ENCODE data around the gene MFN2.
"Not testable (repeated sequence)": the region's sequence is repeated elsewhere in the genome, so short reads cannot be mapped to it uniquely, and the experiment has no call there.

Gene MFN2

DNA sequence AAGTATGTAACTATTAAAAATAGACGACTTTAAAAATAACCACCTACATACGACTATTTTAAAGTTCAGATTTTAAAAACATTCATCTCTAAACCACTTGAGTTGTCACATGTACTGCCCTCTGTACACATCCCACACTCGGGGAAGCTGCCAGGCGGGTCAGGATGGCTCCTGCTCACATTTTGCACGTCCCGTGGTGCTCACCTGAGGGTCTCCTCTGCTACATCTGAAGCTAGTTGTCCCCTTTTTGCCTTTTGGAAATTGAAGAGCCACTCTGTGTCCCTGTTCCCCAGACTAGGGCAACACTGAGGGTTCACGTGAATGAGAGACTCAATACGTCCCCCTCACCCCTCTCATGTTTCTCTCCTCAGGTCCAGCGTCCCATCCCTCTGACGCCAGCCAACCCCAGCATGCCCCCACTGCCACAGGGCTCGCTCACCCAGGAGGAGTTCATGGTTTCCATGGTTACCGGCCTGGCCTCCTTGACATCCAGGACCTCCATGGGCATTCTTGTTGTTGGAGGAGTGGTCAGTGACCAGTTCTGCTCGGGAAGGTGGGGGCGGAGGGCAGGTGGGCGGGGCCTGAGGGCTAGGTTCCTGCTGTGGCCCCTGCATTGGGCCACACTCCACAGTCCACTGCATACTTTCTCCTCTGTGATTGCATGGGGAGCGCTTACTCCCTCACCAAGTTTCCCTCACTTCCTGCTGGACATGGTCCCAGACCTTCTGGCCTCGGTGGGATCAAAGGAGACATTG lies 26.1 kb downstream of the MFN2 start:
- TF ChIP-seq, protein P1, sequence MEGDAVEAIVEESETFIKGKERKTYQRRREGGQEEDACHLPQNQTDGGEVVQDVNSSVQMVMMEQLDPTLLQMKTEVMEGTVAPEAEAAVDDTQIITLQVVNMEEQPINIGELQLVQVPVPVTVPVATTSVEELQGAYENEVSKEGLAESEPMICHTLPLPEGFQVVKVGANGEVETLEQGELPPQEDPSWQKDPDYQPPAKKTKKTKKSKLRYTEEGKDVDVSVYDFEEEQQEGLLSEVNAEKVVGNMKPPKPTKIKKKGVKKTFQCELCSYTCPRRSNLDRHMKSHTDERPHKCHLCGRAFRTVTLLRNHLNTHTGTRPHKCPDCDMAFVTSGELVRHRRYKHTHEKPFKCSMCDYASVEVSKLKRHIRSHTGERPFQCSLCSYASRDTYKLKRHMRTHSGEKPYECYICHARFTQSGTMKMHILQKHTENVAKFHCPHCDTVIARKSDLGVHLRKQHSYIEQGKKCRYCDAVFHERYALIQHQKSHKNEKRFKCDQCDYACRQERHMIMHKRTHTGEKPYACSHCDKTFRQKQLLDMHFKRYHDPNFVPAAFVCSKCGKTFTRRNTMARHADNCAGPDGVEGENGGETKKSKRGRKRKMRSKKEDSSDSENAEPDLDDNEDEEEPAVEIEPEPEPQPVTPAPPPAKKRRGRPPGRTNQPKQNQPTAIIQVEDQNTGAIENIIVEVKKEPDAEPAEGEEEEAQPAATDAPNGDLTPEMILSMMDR (IDR thresholded peaks at IDR 0.05; ENCODE audit: borderline replicate concordance, insufficient read depth, low read depth, low read length), result no peak
- H3K4me3 ChIP-seq (ENCODE audit: low read depth, low read length), result no peak overlapping the region

DNA sequence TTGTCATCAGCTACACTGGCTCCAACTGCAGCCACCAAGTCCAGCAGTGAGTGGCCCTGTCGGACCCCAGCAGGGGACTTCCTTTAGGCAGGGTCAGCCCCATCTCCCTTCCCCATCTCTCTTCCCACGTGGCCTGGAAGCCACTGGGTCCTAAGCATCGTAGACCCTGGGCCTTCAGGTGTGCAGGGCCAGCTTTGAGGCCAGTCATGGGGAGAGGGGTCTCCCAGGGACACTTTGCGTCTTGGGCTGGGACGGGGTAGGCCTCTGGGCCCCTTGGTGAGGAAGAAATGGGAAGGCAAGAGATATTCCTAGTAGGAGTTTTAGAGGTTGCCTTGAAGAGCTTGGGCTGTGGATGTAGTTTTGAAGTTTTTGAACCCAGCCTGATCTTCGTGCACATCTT lies 27.0 kb downstream of the MFN2 start:
- no peak overlapping the region for H3K4me3 ChIP-seq (ENCODE audit: low read depth, low read length)
- TF ChIP-seq, protein P1 (IDR thresholded peaks at IDR 0.05; ENCODE audit: borderline replicate concordance, insufficient read depth, low read depth, low read length), result no peak

DNA sequence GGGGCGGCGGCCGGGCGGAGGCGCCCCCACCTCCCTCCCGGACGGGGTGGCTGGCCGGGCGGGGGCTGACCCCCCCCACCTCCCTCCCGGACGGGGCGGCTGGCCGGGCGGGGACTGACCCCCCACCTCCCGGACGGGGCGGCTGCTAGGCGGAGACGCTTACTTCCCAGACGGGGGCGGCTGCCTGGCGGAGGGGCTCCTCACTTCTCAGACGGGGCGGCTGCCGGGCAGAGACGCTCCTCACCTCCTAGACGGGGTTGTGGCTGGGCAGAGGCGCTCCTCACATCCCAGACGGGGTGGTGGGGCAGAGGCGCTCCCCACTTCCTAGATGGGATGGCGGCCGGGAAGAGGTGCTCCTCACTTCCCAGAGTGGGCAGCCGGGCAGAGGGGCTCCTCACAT lies 28.1 kb downstream of the MFN2 start:
- H3K4me3 ChIP-seq (ENCODE audit: low read depth, low read length), result not testable (repeated sequence)

DNA sequence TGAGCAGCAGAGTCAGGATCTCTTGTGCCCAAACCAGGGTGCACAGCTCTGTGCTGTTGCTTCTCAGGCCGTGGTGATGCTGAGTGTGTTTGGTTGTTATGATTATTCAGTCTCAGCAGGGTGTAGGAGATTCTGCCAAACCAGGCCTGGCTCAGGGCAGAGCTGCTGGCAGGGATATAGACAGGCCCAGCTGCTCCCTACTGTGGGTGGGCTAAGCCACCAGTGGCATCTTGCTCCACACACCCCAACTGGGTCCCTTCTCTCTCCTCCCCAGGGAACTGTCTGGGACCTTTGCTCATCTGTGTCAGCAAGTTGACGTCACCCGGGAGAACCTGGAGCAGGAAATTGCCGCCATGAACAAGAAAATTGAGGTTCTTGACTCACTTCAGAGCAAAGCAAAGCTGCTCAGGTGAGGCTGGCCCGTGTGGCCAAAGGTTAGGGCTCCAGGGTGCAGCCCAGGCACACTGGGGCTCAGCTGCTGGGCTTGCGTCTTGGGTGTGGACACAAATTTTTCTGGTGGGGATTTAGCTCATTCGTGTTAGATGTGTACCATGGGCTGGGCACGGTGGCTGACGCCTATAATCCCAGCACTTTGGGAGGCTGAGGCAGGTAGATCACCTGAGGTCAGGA lies 29.2 kb downstream of the MFN2 start:
- TF ChIP-seq, protein P1 (IDR thresholded peaks at IDR 0.05; ENCODE audit: borderline replicate concordance, insufficient read depth, low read depth, low read length), result no peak
- H3K4me3 ChIP-seq (ENCODE audit: low read depth, low read length), result no peak overlapping the region

DNA sequence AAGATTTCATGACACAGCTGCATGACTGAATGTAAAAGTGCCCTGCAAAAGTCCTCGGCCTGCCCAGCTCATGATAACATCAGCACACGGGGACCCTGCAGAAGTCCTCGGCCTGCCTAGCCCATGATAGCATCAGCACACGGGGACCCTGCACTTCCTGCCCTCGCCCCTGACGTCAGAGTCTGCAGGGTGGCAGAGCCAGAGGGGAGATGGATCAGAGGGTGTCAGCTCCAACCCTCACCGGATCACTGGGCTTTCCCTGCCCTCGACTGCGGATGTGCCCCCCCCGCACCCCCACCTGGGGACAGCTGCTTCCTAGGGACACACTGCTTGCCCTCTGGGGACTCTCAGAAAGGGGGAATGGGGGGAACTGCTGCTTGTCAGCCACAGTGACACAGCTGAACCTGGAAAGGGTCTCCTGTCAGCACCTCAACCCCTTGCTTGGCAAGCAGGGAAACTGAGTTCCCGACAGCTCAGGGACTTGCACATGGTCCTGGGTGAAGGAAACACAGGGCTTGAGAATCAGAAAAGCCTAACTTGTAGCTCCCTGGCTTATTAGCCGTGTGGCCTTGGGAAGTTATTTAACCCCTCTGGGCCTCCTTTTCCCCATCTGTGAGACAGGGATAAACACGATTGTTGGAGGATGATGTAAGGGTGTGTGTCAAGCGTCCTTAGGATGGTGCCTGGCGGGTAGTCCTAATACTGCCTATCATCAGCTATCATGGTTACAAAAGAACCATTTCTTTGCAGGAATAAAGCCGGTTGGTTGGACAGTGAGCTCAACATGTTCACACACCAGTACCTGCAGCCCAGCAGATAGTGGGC lies 30.7 kb downstream of the MFN2 start:
- H3K4me3 ChIP-seq (ENCODE audit: low read depth, low read length), result no peak overlapping the region
- TF ChIP-seq, protein P1 (IDR thresholded peaks at IDR 0.05; ENCODE audit: borderline replicate concordance, insufficient read depth, low read depth, low read length), result no peak

DNA sequence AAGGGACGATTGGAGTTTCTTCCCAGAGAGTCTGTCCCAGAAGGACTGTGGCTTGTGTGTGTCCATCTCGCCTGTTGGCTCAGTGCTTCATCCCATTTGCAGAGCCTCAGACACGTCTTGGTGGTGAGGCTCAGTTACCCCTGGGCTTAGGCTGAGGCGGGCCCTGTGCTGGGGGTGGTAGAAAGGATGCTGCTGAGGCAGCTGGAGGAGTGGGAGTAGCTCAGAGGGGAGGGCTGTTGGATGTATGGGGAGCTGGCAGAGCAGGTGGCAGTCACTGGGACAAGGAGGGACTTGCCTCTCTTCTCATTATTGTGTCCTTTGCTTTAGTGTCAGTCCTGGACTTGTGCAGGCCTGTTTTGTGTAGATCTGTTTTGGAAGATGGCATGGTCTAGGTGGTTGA lies 31.8 kb downstream of the MFN2 start:
- TF ChIP-seq, protein P1 (IDR thresholded peaks at IDR 0.05; ENCODE audit: borderline replicate concordance, insufficient read depth, low read depth, low read length), result no peak
- H3K4me3 ChIP-seq (ENCODE audit: low read depth, low read length), result no peak overlapping the region

DNA sequence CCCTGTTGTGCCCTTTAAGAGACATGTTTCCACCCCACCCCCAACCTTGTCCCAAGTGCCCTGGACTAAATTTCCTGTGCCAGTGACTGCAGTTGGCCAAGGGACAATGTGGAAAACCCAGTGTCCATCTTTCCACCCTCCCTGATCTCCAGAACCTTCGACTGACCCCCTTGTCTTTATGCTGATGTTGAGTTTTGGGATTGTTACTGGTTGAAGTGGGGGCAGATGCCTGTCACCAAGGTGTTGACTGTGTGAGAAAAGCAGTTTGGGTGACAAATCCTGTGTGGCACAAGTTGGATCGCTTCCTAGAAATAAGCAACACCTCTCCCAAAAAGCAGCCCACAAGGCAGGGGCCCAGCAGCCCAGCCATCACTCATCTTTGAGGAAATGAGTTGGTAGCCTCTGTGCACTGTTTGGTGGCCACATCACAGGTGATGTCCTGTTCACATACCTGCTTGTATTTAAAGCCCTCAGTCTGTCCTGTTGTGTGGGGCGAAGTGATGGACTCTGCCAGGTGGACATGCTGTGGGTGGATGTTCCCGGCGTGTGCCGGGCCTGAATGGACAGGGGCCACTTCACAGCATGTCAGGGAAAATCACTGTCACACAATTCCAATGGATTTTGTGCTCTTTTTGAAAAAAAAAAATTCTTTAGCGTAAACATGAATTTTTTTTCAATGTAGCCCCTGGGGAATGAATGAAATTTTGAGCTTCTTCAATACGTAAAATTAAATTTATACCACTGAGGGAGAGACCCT lies 32.5 kb downstream of the MFN2 start:
- H3K4me3 ChIP-seq (ENCODE audit: low read depth, low read length), result no peak overlapping the region
- TF ChIP-seq, protein P1 (IDR thresholded peaks at IDR 0.05; ENCODE audit: borderline replicate concordance, insufficient read depth, low read depth, low read length), result no peak

Measured in GM12875 (cell line).